Keratinocyte (primary cell): ENCODE results near the gene SH2D5. TPM values are rescaled to one million over a fixed set of nuclear protein-coding genes. Genes with fewer than 3 reads are reported as not detected.

Experiments used
- DNase-seq: peaks from one replicate; pipeline ENCODE4 v3.0.0-alpha.2; 2011; ENCODE audit warnings: low read depth, missing footprints, low spot score
- FAIRE-seq: peaks from 2 replicates; lab custom pipeline; 2011; peaks lifted over from hg19 to GRCh38; lab: Jason Lieb, UNC
- H2AFZ ChIP-seq: 2 replicates; pipeline ENCODE4 v1.6.0; 2012; ENCODE audit warnings: low read length, control low read depth, inconsistent platforms; ENCODE audit not compliant: control insufficient read depth
- H3K27ac ChIP-seq: 2 replicates; pipeline ENCODE4 v1.5.1; 2011; ENCODE audit warnings: low read length; ENCODE audit not compliant: control insufficient read depth, insufficient read depth
- H3K27me3 ChIP-seq: 3 replicates; pipeline ENCODE4 v1.6.0; 2011; ENCODE audit warnings: low read length; ENCODE audit not compliant: control insufficient read depth, insufficient read depth; ENCODE audit errors: extremely low read depth
- H3K36me3 ChIP-seq, 2 experiments: 2 replicates in 1 of 2; 3 replicates in 1 of 2; pipeline ENCODE4 v1.5.1; 2011; ENCODE audit warnings: low read length in 2 of 2, mild to moderate bottlenecking in 1 of 2; ENCODE audit not compliant: control insufficient read depth in 2 of 2, insufficient read depth in 2 of 2; ENCODE audit errors: extremely low read depth in 1 of 2
- H3K4me1 ChIP-seq: 3 replicates; pipeline ENCODE4 v1.5.1; 2011; ENCODE audit warnings: low read length; ENCODE audit not compliant: control insufficient read depth, insufficient read depth; ENCODE audit errors: extremely low read depth
- H3K4me2 ChIP-seq: 3 replicates; pipeline ENCODE4 v1.6.0; 2011; ENCODE audit warnings: low read depth, low read length; ENCODE audit not compliant: control insufficient read depth, insufficient read depth; ENCODE audit errors: extremely low read depth
- H3K4me3 ChIP-seq, 3 experiments: fragments of 200-600 bp in 1 of 3; sonication (generic) in 1 of 3; 2 replicates in 2 of 3; 3 replicates in 1 of 3; pipeline ENCODE4 v1.5.1; 2011 to 2016; ENCODE audit warnings: low read length in 3 of 3, mild to moderate bottlenecking in 3 of 3, control low read depth in 2 of 3, inconsistent platforms in 1 of 3, low read depth in 1 of 3, mixed read lengths in 1 of 3, mixed run types in 1 of 3, moderate library complexity in 1 of 3; ENCODE audit not compliant: control insufficient read depth in 2 of 3, insufficient read depth in 2 of 3; ENCODE audit errors: extremely low read depth in 1 of 3
- H3K79me2 ChIP-seq: 2 replicates; pipeline ENCODE4 v1.6.0; 2012; ENCODE audit warnings: low read length; ENCODE audit not compliant: control insufficient read depth, insufficient read depth
- H3K9ac ChIP-seq: 3 replicates; pipeline ENCODE4 v1.6.0; 2011; ENCODE audit warnings: low read length; ENCODE audit not compliant: control insufficient read depth, insufficient read depth; ENCODE audit errors: extremely low read depth
- H3K9me1 ChIP-seq: 3 replicates; pipeline ENCODE4 v1.6.0; 2011; ENCODE audit warnings: low read length; ENCODE audit not compliant: control insufficient read depth, insufficient read depth; ENCODE audit errors: extremely low read depth
- H3K9me3 ChIP-seq: 2 replicates; pipeline ENCODE4 v1.5.1; 2012; ENCODE audit warnings: low read depth, low read length; ENCODE audit not compliant: control insufficient read depth
- H4K20me1 ChIP-seq: 3 replicates; pipeline ENCODE4 v1.6.0; 2011; ENCODE audit warnings: low read length; ENCODE audit not compliant: control insufficient read depth, insufficient read depth; ENCODE audit errors: extremely low read depth
- EZH2 ChIP-seq: IDR thresholded peaks from one replicate; pipeline ENCODE4 v1.6.1; 2012; ENCODE audit warnings: inconsistent platforms, mild to moderate bottlenecking, low read length, moderate library complexity
- dilution Hi-C: fragments of 300-500 bp; cut with MboI; formaldehyde crosslinking; loops from one replicate; pipeline ENCODE4 v1.7.0; 2020; ENCODE audit warnings: low sequenced_read_pairs; ENCODE audit not compliant: extremely low pct_ligation_motif_present
- polyA plus RNA-seq, 5 experiments: library from polyadenylated mRNA; depleted of rRNA in 3 of 5; stranded (reverse) in 3 of 5; stranded (forward) in 1 of 5; unstranded in 1 of 5; fragments of >200 nt; gene quantifications; 1 replicate in 1 of 5; 2 replicates in 3 of 5; 3 replicates in 1 of 5; pipeline versions ENCODE4 v1.2.1 to v1.2.3, GENCODE V29; 2011 to 2012; ENCODE audit warnings: missing spikeins in 2 of 5, low read depth in 1 of 5, low replicate concordance in 1 of 5
- TF ChIP-seq, protein P1 (sequence below), 3 experiments: IDR thresholded peaks in 1 of 3; conservative IDR thresholded peaks in 1 of 3; optimal IDR thresholded peaks in 1 of 3; 2 replicates in 2 of 3; 3 replicates in 1 of 3; pipeline versions ENCODE3 to v1.5.1; 2011; ENCODE audit warnings: low read length in 3 of 3, mild to moderate bottlenecking in 3 of 3, moderate library complexity in 2 of 3, control low read depth in 1 of 3, inconsistent platforms in 1 of 3; ENCODE audit not compliant: insufficient read depth in 2 of 3; ENCODE audit errors: extremely low read depth in 1 of 3

The SH2D5 gene
- polyA plus RNA-seq, 1 donor (not counting 4 experiments of a cell fraction or from before 2014, with no cell fraction given) = 60.8 TPM

DNA sequence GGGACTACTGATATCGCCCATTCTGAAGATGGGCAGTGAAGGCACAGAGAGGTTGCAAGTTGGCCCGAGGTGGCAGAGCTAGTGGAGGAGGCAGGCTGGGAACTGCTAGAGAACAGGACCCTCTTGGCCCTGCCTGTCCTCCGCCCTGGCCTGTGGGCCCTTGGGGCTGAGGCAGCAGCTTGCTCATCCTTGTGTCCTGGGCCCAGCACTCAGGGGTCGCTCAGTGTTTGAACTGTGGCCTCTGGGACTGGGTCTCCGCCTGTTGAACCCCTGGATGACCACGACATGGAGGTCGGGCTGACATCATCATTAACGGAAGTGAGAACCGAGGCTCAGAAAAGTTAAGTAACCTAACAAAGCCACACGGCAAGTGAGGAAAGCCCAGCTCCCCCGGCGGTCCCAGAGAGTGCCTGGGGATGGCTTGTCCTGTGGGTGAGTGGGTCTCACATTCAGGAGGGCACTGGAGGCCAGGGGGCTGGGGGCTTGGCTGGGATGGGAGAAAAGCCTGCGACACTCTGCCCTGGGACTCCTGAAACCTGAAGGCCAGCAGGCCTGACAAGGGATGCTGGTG is 48.4 kb downstream of the SH2D5 start:
- DNase-seq (no peak), FAIRE-seq (no peak)
- Histone ChIP-seq H3K27me3 (no peaks in the 10 kb centered on the region), H3K9ac (no peak overlapping the region), H3K4me3 (no peak overlapping the region), H3K4me1 (no peaks in the 10 kb centered on the region), H4K20me1 (no peaks in the 10 kb centered on the region), H3K36me3 (peaks cover 0 to 16% of the 10 kb centered on the region in 2 experiments), H3K4me2 (no peak overlapping the region), H2AFZ (no peak overlapping the region), H3K27ac (no peak overlapping the region), H3K9me3 (no peaks in the 10 kb centered on the region), H3K79me2 (no peaks in the 10 kb centered on the region), H3K9me1 (no peaks in the 10 kb centered on the region)
- no peak for TF ChIP-seq EZH2
- TF ChIP-seq, protein P1, sequence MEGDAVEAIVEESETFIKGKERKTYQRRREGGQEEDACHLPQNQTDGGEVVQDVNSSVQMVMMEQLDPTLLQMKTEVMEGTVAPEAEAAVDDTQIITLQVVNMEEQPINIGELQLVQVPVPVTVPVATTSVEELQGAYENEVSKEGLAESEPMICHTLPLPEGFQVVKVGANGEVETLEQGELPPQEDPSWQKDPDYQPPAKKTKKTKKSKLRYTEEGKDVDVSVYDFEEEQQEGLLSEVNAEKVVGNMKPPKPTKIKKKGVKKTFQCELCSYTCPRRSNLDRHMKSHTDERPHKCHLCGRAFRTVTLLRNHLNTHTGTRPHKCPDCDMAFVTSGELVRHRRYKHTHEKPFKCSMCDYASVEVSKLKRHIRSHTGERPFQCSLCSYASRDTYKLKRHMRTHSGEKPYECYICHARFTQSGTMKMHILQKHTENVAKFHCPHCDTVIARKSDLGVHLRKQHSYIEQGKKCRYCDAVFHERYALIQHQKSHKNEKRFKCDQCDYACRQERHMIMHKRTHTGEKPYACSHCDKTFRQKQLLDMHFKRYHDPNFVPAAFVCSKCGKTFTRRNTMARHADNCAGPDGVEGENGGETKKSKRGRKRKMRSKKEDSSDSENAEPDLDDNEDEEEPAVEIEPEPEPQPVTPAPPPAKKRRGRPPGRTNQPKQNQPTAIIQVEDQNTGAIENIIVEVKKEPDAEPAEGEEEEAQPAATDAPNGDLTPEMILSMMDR (optimal IDR thresholded peaks at IDR 0.05 in 1 of 3, IDR thresholded peaks at IDR 0.05 in 1 of 3, conservative IDR thresholded peaks at IDR 0.05 in 1 of 3; ENCODE audit: extremely low read depth in 1 of 3, insufficient read depth in 2 of 3, low read length in 3 of 3) = no peak
- dilution Hi-C loops = no loop called here

DNA sequence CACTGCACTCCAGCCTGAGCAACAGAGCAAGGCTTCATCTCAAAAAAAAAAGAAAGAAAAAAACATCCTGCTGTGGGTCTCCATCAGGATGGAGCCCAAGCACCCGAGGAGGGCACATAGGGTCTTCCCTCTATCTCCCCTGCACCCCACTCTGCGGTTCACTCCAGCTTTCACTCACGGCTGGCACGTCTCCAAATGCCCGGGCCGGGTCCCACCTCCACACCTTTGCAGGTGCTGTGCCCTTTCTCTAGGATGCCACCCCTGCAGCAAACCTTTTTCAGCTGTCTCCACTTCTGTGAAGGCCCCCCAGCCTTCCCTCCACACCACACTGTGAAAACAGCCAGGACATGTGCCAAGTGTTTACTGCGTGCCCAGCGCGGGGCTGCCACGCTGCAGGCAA is 48.9 kb downstream of the SH2D5 start:
- H3K27ac ChIP-seq = no peak overlapping the region
- no peak overlapping the region for H3K4me2 ChIP-seq
- H4K20me1 ChIP-seq = no peaks in the 10 kb centered on the region
- no peaks in the 10 kb centered on the region for H3K9me1 ChIP-seq
- H3K4me1 ChIP-seq = no peaks in the 10 kb centered on the region
- H2AFZ ChIP-seq = no peak overlapping the region
- TF ChIP-seq, protein P1 (optimal IDR thresholded peaks at IDR 0.05 in 1 of 3, IDR thresholded peaks at IDR 0.05 in 1 of 3, conservative IDR thresholded peaks at IDR 0.05 in 1 of 3; ENCODE audit: extremely low read depth in 1 of 3, insufficient read depth in 2 of 3, low read length in 3 of 3) = no peak
- TF ChIP-seq EZH2 = no peak
- H3K9ac ChIP-seq = no peak overlapping the region
- H3K4me3 ChIP-seq = no peak overlapping the region
- no peaks in the 10 kb centered on the region for H3K9me3 ChIP-seq
- H3K27me3 ChIP-seq = no peaks in the 10 kb centered on the region
- dilution Hi-C loops = no loop called here
- FAIRE-seq (no peak), DNase-seq (no peak)
- H3K36me3 ChIP-seq = peaks cover 0 to 14% of the 10 kb centered on the region in 2 experiments
- no peaks in the 10 kb centered on the region for H3K79me2 ChIP-seq
